NCI-H1092 treated with DMSO at 0.1 percent for 48 hours (cell line): ENCODE data around the gene NAB2.
A peak's percentile ranks its signal among the peaks of the same experiment; 100 is the strongest.
"Not testable (repeated sequence)": the region's sequence is repeated elsewhere in the genome, so short reads cannot be mapped to it uniquely, and the experiment has no call there.

Experiments used
- DNase-seq: peaks from one replicate; lab custom pipeline; 2025; lab: John Stamatoyannopoulos, UW

Gene NAB2

GRCh38 chr12:57088354-57089270 lies at the start of gene NAB2:
Gene NAB2 (plus strand): TSS chr12:57089114. CDS start chr12:57089272, 158 bp downstream.
- peak; percentile 58 for DNase-seq

- DNase-seq: no peak
These were observed 48.7 kb upstream of the NAB2 start for GRCh38 chr12:57040211-57040610.

GRCh38 chr12:57040750-57041149 lies 48.2 kb upstream of the NAB2 start:
- no peak for DNase-seq

- no peak for DNase-seq
These were observed 46.2 kb upstream of the NAB2 start for GRCh38 chr12:57042695-57043094.

GRCh38 chr12:57044468-57044867 lies 44.4 kb upstream of the NAB2 start:
- no peak for DNase-seq

- no peak for DNase-seq
These were observed 44.0 kb upstream of the NAB2 start for GRCh38 chr12:57044889-57045288.

GRCh38 chr12:57046086-57046791 lies 42.7 kb upstream of the NAB2 start:
- DNase-seq: no peak

- no peak for DNase-seq
These were observed 41.7 kb upstream of the NAB2 start for GRCh38 chr12:57046947-57047890.

GRCh38 chr12:57047981-57048380 lies 40.9 kb upstream of the NAB2 start:
- no peak for DNase-seq

- no peak for DNase-seq
These were observed 40.3 kb upstream of the NAB2 start for GRCh38 chr12:57048423-57049118.

GRCh38 chr12:57049119-57049446 lies 39.8 kb upstream of the NAB2 start:
- no peak for DNase-seq

GRCh38 chr12:57049890-57050289 lies 39.0 kb upstream of the NAB2 start, which contains the start of gene MYO1A:
Gene MYO1A (minus strand): TSS chr12:57050129. CDS start chr12:57048323, 1,806 bp downstream.
- DNase-seq: no peak

- no peak for DNase-seq
These were observed 37.9 kb upstream of the NAB2 start for GRCh38 chr12:57051011-57051410.

- DNase-seq: not testable (repeated sequence)
These were observed 35.8 kb upstream of the NAB2 start for GRCh38 chr12:57053146-57053545.

- DNase-seq: not testable (repeated sequence)
These were observed 35.0 kb upstream of the NAB2 start for GRCh38 chr12:57053901-57054300.

GRCh38 chr12:57055824-57056223 lies 33.1 kb upstream of the NAB2 start:
- no peak for DNase-seq

GRCh38 chr12:57057067-57057751 lies 31.7 kb upstream of the NAB2 start:
- no peak for DNase-seq

- no peak for DNase-seq
These were observed 30.5 kb upstream of the NAB2 start for GRCh38 chr12:57058454-57058853.

GRCh38 chr12:57063991-57064685 lies 24.8 kb upstream of the NAB2 start:
- DNase-seq: no peak

- no peak for DNase-seq
These were observed 22.7 kb upstream of the NAB2 start for GRCh38 chr12:57066245-57066644.
